Neural progenitor cell (in vitro differentiated cells): ENCODE measurements around the gene GLG1. TPM values are rescaled to one million over a fixed set of nuclear protein-coding genes. Genes with fewer than 3 reads are reported as not detected.

Source experiments
- DNase-seq: peaks from one replicate; pipeline ENCODE4 v3.0.0-alpha.2; 2016; ENCODE audit warnings: low spot score
- H2AFZ ChIP-seq: fragments of 200-600 bp; sonication (generic); replicated peaks from 2 replicates; pipeline ENCODE4 v1.6.1; 2016; ENCODE audit warnings: antibody characterized with exemption
- H3F3A ChIP-seq: fragments of 200-600 bp; sonication (generic); 2 replicates; pipeline ENCODE4 v1.6.1; 2016; ENCODE audit warnings: antibody characterized with exemption, low read depth
- H3K27ac ChIP-seq: fragments of 200-600 bp; sonication (generic); 2 replicates; pipeline ENCODE4 v1.5.1; 2016; ENCODE audit warnings: mild to moderate bottlenecking
- H3K27me3 ChIP-seq: fragments of 200-600 bp; sonication (generic); 2 replicates; pipeline ENCODE4 v1.6.1; 2016; ENCODE audit warnings: mild to moderate bottlenecking, moderate library complexity
- H3K36me3 ChIP-seq: fragments of 200-600 bp; sonication (generic); 2 replicates; pipeline ENCODE4 v1.5.1; 2016
- H3K4me1 ChIP-seq: fragments of 200-600 bp; sonication (generic); 2 replicates; pipeline ENCODE4 v1.6.1; 2016; ENCODE audit warnings: mixed run types
- H3K4me2 ChIP-seq: fragments of 200-600 bp; sonication (generic); 2 replicates; pipeline ENCODE4 v1.6.1; 2016
- H3K4me3 ChIP-seq: fragments of 200-600 bp; sonication (generic); 2 replicates; pipeline ENCODE4 v1.5.1; 2016
- H3K79me2 ChIP-seq: fragments of 200-600 bp; sonication (generic); 2 replicates; pipeline ENCODE4 v1.6.1; 2016; ENCODE audit warnings: low read depth
- H3K9ac ChIP-seq: fragments of 200-600 bp; sonication (generic); 2 replicates; pipeline ENCODE4 v1.6.1; 2016
- H3K9me3 ChIP-seq: fragments of 200-600 bp; sonication (generic); 2 replicates; pipeline ENCODE4 v1.5.1; 2016; ENCODE audit warnings: low read depth
- H4K20me1 ChIP-seq: fragments of 200-600 bp; sonication (generic); 2 replicates; pipeline ENCODE4 v1.6.1; 2016; ENCODE audit warnings: low read depth
- H3K27ac Mint-ChIP-seq: 3 replicates; pipeline ENCODE4 v1.8.0; 2021; ENCODE audit warnings: mixed read lengths
- H3K27me3 Mint-ChIP-seq: 2 replicates; pipeline ENCODE4 v1.8.0; 2022; ENCODE audit warnings: low read depth, mild to moderate bottlenecking, inconsistent platforms, moderate library complexity, mixed read lengths; ENCODE audit not compliant: insufficient read depth
- H3K36me3 Mint-ChIP-seq: 3 replicates; pipeline ENCODE4 v1.8.0; 2021; ENCODE audit warnings: mixed read lengths
- H3K4me1 Mint-ChIP-seq: 3 replicates; pipeline ENCODE4 v1.8.0; 2021; ENCODE audit warnings: mixed read lengths
- H3K4me3 Mint-ChIP-seq: 3 replicates; pipeline ENCODE4 v1.8.0; 2021; ENCODE audit warnings: mild to moderate bottlenecking, moderate library complexity, mixed read lengths
- H3K9me3 Mint-ChIP-seq: 3 replicates; pipeline ENCODE4 v1.8.0; 2020; ENCODE audit warnings: mixed read lengths
- CTCF ChIP-seq: fragments of 200-600 bp; sonication (generic); IDR thresholded peaks from 2 replicates; pipeline ENCODE4 v1.5.1; 2017; ENCODE audit warnings: antibody characterized with exemption, mild to moderate bottlenecking
- EZH2 ChIP-seq: fragments of 200-600 bp; sonication (generic); IDR thresholded peaks from 2 replicates; pipeline ENCODE4 v1.6.1; 2017; ENCODE audit warnings: antibody characterized with exemption, mild to moderate bottlenecking, moderate library complexity
- EZH2phosphoT487 ChIP-seq: fragments of 200-600 bp; sonication (generic); IDR thresholded peaks from 2 replicates; pipeline ENCODE4 v1.6.1; 2017; ENCODE audit warnings: antibody characterized with exemption
- total RNA-seq: library from RNA; depleted of rRNA; stranded (reverse); fragments of >200 nt; gene quantifications from 2 replicates; pipeline ENCODE4 v1.2.3, GENCODE V29; 2015; ENCODE audit warnings: low replicate concordance

GLG1 gene
- total RNA-seq, 1 donor from 2014 or later: 117 TPM

- H3F3A ChIP-seq: peaks cover 10% of the 10 kb centered on the region
- no peak overlapping the region for H3K4me3 ChIP-seq
- no peak overlapping the region for H2AFZ ChIP-seq
- no peak for TF ChIP-seq EZH2phosphoT487
- TF ChIP-seq EZH2: no peak
- no peak for TF ChIP-seq CTCF
- no peak for DNase-seq
- no peak overlapping the region for H3K9ac ChIP-seq
- no peak overlapping the region for H3K27ac Mint-ChIP-seq
- H3K4me1 Mint-ChIP-seq: peaks cover 8% of the 10 kb centered on the region
- H3K4me3 Mint-ChIP-seq: no peak overlapping the region
- H3K27me3 ChIP-seq: no peaks in the 10 kb centered on the region
- H3K4me2 ChIP-seq: no peak overlapping the region
- H3K27me3 Mint-ChIP-seq: no peaks in the 10 kb centered on the region
- peaks cover 3% of the 10 kb centered on the region for H3K36me3 ChIP-seq
- peaks cover 9% of the 10 kb centered on the region for H4K20me1 ChIP-seq
- H3K9me3 Mint-ChIP-seq: no peaks in the 10 kb centered on the region
- H3K79me2 ChIP-seq: no peaks in the 10 kb centered on the region
- no peaks in the 10 kb centered on the region for H3K9me3 ChIP-seq
- peaks cover 9% of the 10 kb centered on the region for H3K4me1 ChIP-seq
- peaks cover 29% of the 10 kb centered on the region for H3K36me3 Mint-ChIP-seq
- H3K27ac ChIP-seq: no peak overlapping the region
These were observed 129.7 kb downstream of the GLG1 start for GRCh38 chr16:74477226-74477625.

GRCh38 chr16:74474416-74474815 lies 132.5 kb downstream of the GLG1 start:
- H3K4me3 ChIP-seq: no peak overlapping the region
- no peaks in the 10 kb centered on the region for H3K36me3 ChIP-seq
- H3K4me2 ChIP-seq: no peak overlapping the region
- Mint-ChIP-seq H3K4me1 (no peaks in the 10 kb centered on the region), H3K27me3 (no peaks in the 10 kb centered on the region), H3K4me3 (no peak overlapping the region), H3K9me3 (no peaks in the 10 kb centered on the region), H3K36me3 (peaks cover 39% of the 10 kb centered on the region), H3K27ac (no peak overlapping the region)
- H3K27me3 ChIP-seq: no peaks in the 10 kb centered on the region
- DNase-seq: no peak
- TF ChIP-seq EZH2: no peak
- no peak for TF ChIP-seq EZH2phosphoT487
- TF ChIP-seq CTCF: no peak
- no peaks in the 10 kb centered on the region for H3K79me2 ChIP-seq
- H4K20me1 ChIP-seq: no peaks in the 10 kb centered on the region
- H3K9me3 ChIP-seq: no peaks in the 10 kb centered on the region
- no peak overlapping the region for H3K27ac ChIP-seq
- no peak overlapping the region for H2AFZ ChIP-seq
- no peaks in the 10 kb centered on the region for H3K4me1 ChIP-seq
- H3K9ac ChIP-seq: no peak overlapping the region
- no peaks in the 10 kb centered on the region for H3F3A ChIP-seq

- no peak overlapping the region for H3K4me3 Mint-ChIP-seq
- H3K9ac ChIP-seq: no peak overlapping the region
- H3K4me1 Mint-ChIP-seq: no peaks in the 10 kb centered on the region
- peaks cover 2% of the 10 kb centered on the region for H3K27me3 Mint-ChIP-seq
- H3K9me3 ChIP-seq: no peaks in the 10 kb centered on the region
- H3K79me2 ChIP-seq: no peaks in the 10 kb centered on the region
- H3K27ac ChIP-seq: no peak overlapping the region
- H4K20me1 ChIP-seq: no peaks in the 10 kb centered on the region
- H3K27ac Mint-ChIP-seq: no peak overlapping the region
- H3K4me1 ChIP-seq: no peaks in the 10 kb centered on the region
- DNase-seq: no peak
- peaks cover 42% of the 10 kb centered on the region for H3K36me3 Mint-ChIP-seq
- no peaks in the 10 kb centered on the region for H3F3A ChIP-seq
- no peaks in the 10 kb centered on the region for H3K27me3 ChIP-seq
- TF ChIP-seq EZH2phosphoT487 (no peak), EZH2 (no peak), CTCF (no peak)
- H3K36me3 ChIP-seq: no peaks in the 10 kb centered on the region
- no peak overlapping the region for H3K4me2 ChIP-seq
- H2AFZ ChIP-seq: no peak overlapping the region
- H3K4me3 ChIP-seq: no peak overlapping the region
- H3K9me3 Mint-ChIP-seq: no peaks in the 10 kb centered on the region
These were observed 134.4 kb downstream of the GLG1 start for GRCh38 chr16:74472540-74472939.
